ENCODE data around the gene DOCK4.
"Not testable (repeated sequence)": the region's sequence is repeated elsewhere in the genome, so short reads cannot be mapped to it uniquely, and the experiment has no call there.

The DOCK4 gene

GRCh38 chr7:112134039-112134438 is 72.2 kb downstream of the DOCK4 start:
- no peaks in the 10 kb centered on the region for H3K27me3 ChIP-seq (ENCODE audit: control insufficient read depth, insufficient read depth, low read length)
- H3K4me1 ChIP-seq (ENCODE audit: control insufficient read depth, insufficient read depth, low read length): peaks cover 3% of the 10 kb centered on the region; the same call in 1 of the 2 replicates
- H3K36me3 ChIP-seq (ENCODE audit: control insufficient read depth, insufficient read depth, low read length): no peaks in the 10 kb centered on the region
- H3K9me3 ChIP-seq (ENCODE audit: control insufficient read depth, insufficient read depth, low read length): no peaks in the 10 kb centered on the region
- no peak overlapping the region for H3K4me3 ChIP-seq (ENCODE audit: low read length)
- no peak overlapping the region for H3K27ac ChIP-seq (ENCODE audit: low read length)
- no CpG with 5 or more reads among the region's 3 CpGs for WGBS (ENCODE audit: insufficient coverage, insufficient read length)
- DNase-seq (ENCODE audit: low read depth, low spot score): no peak

GRCh38 chr7:112133328-112133727 is 72.9 kb downstream of the DOCK4 start:
- H3K27me3 ChIP-seq (ENCODE audit: control insufficient read depth, insufficient read depth, low read length): no peaks in the 10 kb centered on the region
- H3K9me3 ChIP-seq (ENCODE audit: control insufficient read depth, insufficient read depth, low read length): no peaks in the 10 kb centered on the region
- H3K4me1 ChIP-seq (ENCODE audit: control insufficient read depth, insufficient read depth, low read length): peaks cover 3% of the 10 kb centered on the region; the same call in 1 of the 2 replicates
- no peak overlapping the region for H3K4me3 ChIP-seq (ENCODE audit: low read length)
- H3K27ac ChIP-seq (ENCODE audit: low read length): no peak overlapping the region
- no CpG with 5 or more reads among the region's 7 CpGs for WGBS (ENCODE audit: insufficient coverage, insufficient read length)
- H3K36me3 ChIP-seq (ENCODE audit: control insufficient read depth, insufficient read depth, low read length): no peaks in the 10 kb centered on the region
- no peak for DNase-seq (ENCODE audit: low read depth, low spot score)

- Histone ChIP-seq H3K4me1 (ENCODE audit: control insufficient read depth, insufficient read depth, low read length) (peaks cover 3% of the 10 kb centered on the region; the same call in 1 of the 2 replicates), H3K27me3 (ENCODE audit: control insufficient read depth, insufficient read depth, low read length) (no peaks in the 10 kb centered on the region), H3K27ac (ENCODE audit: low read length) (no peak overlapping the region), H3K9me3 (ENCODE audit: control insufficient read depth, insufficient read depth, low read length) (no peaks in the 10 kb centered on the region), H3K4me3 (ENCODE audit: low read length) (no peak overlapping the region), H3K36me3 (ENCODE audit: control insufficient read depth, insufficient read depth, low read length) (no peaks in the 10 kb centered on the region)
- no peak for DNase-seq (ENCODE audit: low read depth, low spot score)
- WGBS (ENCODE audit: insufficient coverage, insufficient read length): no CpG with 5 or more reads among the region's 4 CpGs
These were observed 74.0 kb downstream of the DOCK4 start for GRCh38 chr7:112132051-112132694.

- no peaks in the 10 kb centered on the region for H3K36me3 ChIP-seq (ENCODE audit: control insufficient read depth, insufficient read depth, low read length)
- no CpG with 5 or more reads among the region's 10 CpGs for WGBS (ENCODE audit: insufficient coverage, insufficient read length)
- no peaks in the 10 kb centered on the region for H3K4me1 ChIP-seq (ENCODE audit: control insufficient read depth, insufficient read depth, low read length)
- no peaks in the 10 kb centered on the region for H3K27me3 ChIP-seq (ENCODE audit: control insufficient read depth, insufficient read depth, low read length)
- no peak for DNase-seq (ENCODE audit: low read depth, low spot score)
- no peak overlapping the region for H3K27ac ChIP-seq (ENCODE audit: low read length)
- H3K9me3 ChIP-seq (ENCODE audit: control insufficient read depth, insufficient read depth, low read length): no peaks in the 10 kb centered on the region
- no peak overlapping the region for H3K4me3 ChIP-seq (ENCODE audit: low read length)
These were observed 75.3 kb downstream of the DOCK4 start for GRCh38 chr7:112130729-112131410.

- WGBS (ENCODE audit: insufficient coverage, insufficient read length): no CpG with 5 or more reads among the region's 5 CpGs
These were observed 76.4 kb downstream of the DOCK4 start for GRCh38 chr7:112129655-112130323.

GRCh38 chr7:112128461-112129425 is 77.5 kb downstream of the DOCK4 start:
- H3K27ac ChIP-seq (ENCODE audit: low read length); H3K27me3 ChIP-seq (ENCODE audit: control insufficient read depth, insufficient read depth, low read length); H3K4me1 ChIP-seq (ENCODE audit: control insufficient read depth, insufficient read depth, low read length); H3K4me3 ChIP-seq (ENCODE audit: low read length); H3K9me3 ChIP-seq (ENCODE audit: control insufficient read depth, insufficient read depth, low read length); DNase-seq (ENCODE audit: low read depth, low spot score); H3K36me3 ChIP-seq (ENCODE audit: control insufficient read depth, insufficient read depth, low read length): not testable (repeated sequence)
- WGBS (ENCODE audit: insufficient coverage, insufficient read length): no CpG with 5 or more reads among the region's 8 CpGs

More at GRCh38 chr7:112129655-112130323, 76.4 kb downstream of the DOCK4 start:
- no peak for DNase-seq (ENCODE audit: low read depth, low spot score)
- H3K27me3 ChIP-seq (ENCODE audit: control insufficient read depth, insufficient read depth, low read length): no peaks in the 10 kb centered on the region
- H3K4me1 ChIP-seq (ENCODE audit: control insufficient read depth, insufficient read depth, low read length): no peaks in the 10 kb centered on the region
- no peak overlapping the region for H3K27ac ChIP-seq (ENCODE audit: low read length)
- H3K36me3 ChIP-seq (ENCODE audit: control insufficient read depth, insufficient read depth, low read length): no peaks in the 10 kb centered on the region
- no peak overlapping the region for H3K4me3 ChIP-seq (ENCODE audit: low read length)
- no peaks in the 10 kb centered on the region for H3K9me3 ChIP-seq (ENCODE audit: control insufficient read depth, insufficient read depth, low read length)

GRCh38 chr7:112128041-112128440 is 78.2 kb downstream of the DOCK4 start:
- not testable (repeated sequence) for H3K9me3 ChIP-seq (ENCODE audit: control insufficient read depth, insufficient read depth, low read length); DNase-seq (ENCODE audit: low read depth, low spot score); H3K27ac ChIP-seq (ENCODE audit: low read length); H3K36me3 ChIP-seq (ENCODE audit: control insufficient read depth, insufficient read depth, low read length); H3K27me3 ChIP-seq (ENCODE audit: control insufficient read depth, insufficient read depth, low read length); H3K4me3 ChIP-seq (ENCODE audit: low read length); H3K4me1 ChIP-seq (ENCODE audit: control insufficient read depth, insufficient read depth, low read length)
- WGBS (ENCODE audit: insufficient coverage, insufficient read length): no CpG with 5 or more reads among the region's 13 CpGs

GRCh38 chr7:112125250-112125649 is 80.9 kb downstream of the DOCK4 start:
- no peaks in the 10 kb centered on the region for H3K27me3 ChIP-seq (ENCODE audit: control insufficient read depth, insufficient read depth, low read length)
- H3K4me1 ChIP-seq (ENCODE audit: control insufficient read depth, insufficient read depth, low read length): no peaks in the 10 kb centered on the region
- H3K27ac ChIP-seq (ENCODE audit: low read length): no peak overlapping the region
- H3K36me3 ChIP-seq (ENCODE audit: control insufficient read depth, insufficient read depth, low read length): no peaks in the 10 kb centered on the region
- DNase-seq (ENCODE audit: low read depth, low spot score): no peak
- no peaks in the 10 kb centered on the region for H3K9me3 ChIP-seq (ENCODE audit: control insufficient read depth, insufficient read depth, low read length)
- no CpG with 5 or more reads among the region's 2 CpGs for WGBS (ENCODE audit: insufficient coverage, insufficient read length)
- H3K4me3 ChIP-seq (ENCODE audit: low read length): no peak overlapping the region

GRCh38 chr7:112124061-112124766 is 82.0 kb downstream of the DOCK4 start:
- H3K4me3 ChIP-seq (ENCODE audit: low read length): no peak overlapping the region
- DNase-seq (ENCODE audit: low read depth, low spot score): no peak
- no peaks in the 10 kb centered on the region for H3K4me1 ChIP-seq (ENCODE audit: control insufficient read depth, insufficient read depth, low read length)
- H3K9me3 ChIP-seq (ENCODE audit: control insufficient read depth, insufficient read depth, low read length): no peaks in the 10 kb centered on the region
- no peaks in the 10 kb centered on the region for H3K27me3 ChIP-seq (ENCODE audit: control insufficient read depth, insufficient read depth, low read length)
- H3K27ac ChIP-seq (ENCODE audit: low read length): no peak overlapping the region
- no CpG with 5 or more reads among the region's 9 CpGs for WGBS (ENCODE audit: insufficient coverage, insufficient read length)
- no peaks in the 10 kb centered on the region for H3K36me3 ChIP-seq (ENCODE audit: control insufficient read depth, insufficient read depth, low read length)

All from iPS DF 6.9 (cell line).